Body of pancreas (tissue), 4 donors: ENCODE measurements around the gene ASRGL1. TPM values are rescaled to one million over a fixed set of nuclear protein-coding genes. Genes with fewer than 3 reads are reported as not detected.
A peak's percentile ranks its signal among the peaks of the same experiment; 100 is the strongest.
"Not testable (repeated sequence)": the region's sequence is repeated elsewhere in the genome, so short reads cannot be mapped to it uniquely, and the experiment has no call there.

Source experiments
- ATAC-seq: fragments of 150-250 bp; one replicate; pipeline ENCODE4 v1.9.1; 2016
- DNase-seq, 4 donors: peaks; one replicate each; pipeline ENCODE4 v3.0.0-alpha.2; 2019
- H3K27ac ChIP-seq, 4 donors: fragments of 200-600 bp; sonication (generic); 1 replicate in 3 of 4; 2 replicates in 1 of 4; pipeline versions ENCODE4 v1.5.1 to v1.6.1; 2016 to 2019; ENCODE audit warnings: mild to moderate bottlenecking in 1 of 4, mixed read lengths in 1 of 4, moderate library complexity in 1 of 4
- H3K27me3 ChIP-seq, 2 donors: fragments of 200-600 bp; sonication (generic); one replicate each; pipeline ENCODE4 v1.6.0; 2016; ENCODE audit warnings: mild to moderate bottlenecking in 1 of 2
- H3K36me3 ChIP-seq, 2 donors: fragments of 200-600 bp; sonication (generic); replicated peaks in 1 of 2; 2 replicates each; pipeline ENCODE4 v1.5.1; 2016; ENCODE audit warnings: low read depth in 2 of 2; ENCODE audit not compliant: insufficient read depth in 1 of 2
- H3K4me1 ChIP-seq: fragments of 200-600 bp; sonication (generic); one replicate; pipeline ENCODE4 v1.6.0; 2016
- H3K4me3 ChIP-seq, 2 donors: fragments of 200-600 bp; sonication (generic); 1 replicate in 1 of 2; 2 replicates in 1 of 2; pipeline ENCODE4 v1.5.1; 2016 to 2019
- H3K9me3 ChIP-seq, 3 donors: fragments of 200-600 bp; sonication (generic); 1 replicate in 2 of 3; 2 replicates in 1 of 3; pipeline ENCODE4 v1.5.1; 2016
- POLR2A ChIP-seq, 3 donors: fragments of 450-650 bp; IDR thresholded peaks; one replicate each; pipeline ENCODE4 v1.6.1; 2016; ENCODE audit warnings: antibody characterized with exemption in 3 of 3, mild to moderate bottlenecking in 2 of 3
- WGBS, 2 donors: methylation state at CpG; one replicate each; pipeline ENCODE4 v1.1.5; 2017; 5-methylcytosine and 5-hydroxymethylcytosine counted together
- intact Hi-C: fragments of 100-400 bp; cut with DNase I; formaldehyde crosslinking; loops from one replicate; pipeline ENCODE4 v1.15.1; 2023
- total RNA-seq, 2 donors: library from RNA; depleted of rRNA; stranded (reverse); fragments of >200 nt; gene quantifications; one replicate each; pipeline ENCODE4 v1.1.0, GENCODE V29; 2016
- TF ChIP-seq, protein P1 (sequence below), 7 experiments: fragments of 450-650 bp in 4 of 7; fragments of 200-600 bp in 3 of 7; sonication (generic) in 3 of 7; IDR thresholded peaks; one replicate each; pipeline ENCODE4 v1.5.1; 2016 to 2019; ENCODE audit warnings: antibody characterized with exemption in 7 of 7

ASRGL1 gene
- total RNA-seq, 2 donors from 2014 or later = 15.3 to 69.5 TPM

GRCh38 chr11:62324731-62325556 is 12.3 kb upstream of the ASRGL1 start:
- Histone ChIP-seq H3K27me3 (no peaks in the 10 kb centered on the region), H3K36me3 (no peaks in the 10 kb centered on the region), H3K27ac (peak overlapping the region in 3 of 4 donors; percentile 52 to 70 (median 65)), H3K9me3 (no peaks in the 10 kb centered on the region), H3K4me3 (no peak overlapping the region), H3K4me1 (no peaks in the 10 kb centered on the region)
- DNase-seq = peak in 3 of 4 donors; percentile 48 to 59 (median 58)
- intact Hi-C loops = no loop called here
- 40 to 42% methylated on average over 10 to 18 of the region's 18 CpGs for WGBS, 2 donors
- ATAC-seq = peak; percentile 50
- no peak for TF ChIP-seq POLR2A (IDR thresholded peaks at IDR 0.05)
- TF ChIP-seq, protein P1, sequence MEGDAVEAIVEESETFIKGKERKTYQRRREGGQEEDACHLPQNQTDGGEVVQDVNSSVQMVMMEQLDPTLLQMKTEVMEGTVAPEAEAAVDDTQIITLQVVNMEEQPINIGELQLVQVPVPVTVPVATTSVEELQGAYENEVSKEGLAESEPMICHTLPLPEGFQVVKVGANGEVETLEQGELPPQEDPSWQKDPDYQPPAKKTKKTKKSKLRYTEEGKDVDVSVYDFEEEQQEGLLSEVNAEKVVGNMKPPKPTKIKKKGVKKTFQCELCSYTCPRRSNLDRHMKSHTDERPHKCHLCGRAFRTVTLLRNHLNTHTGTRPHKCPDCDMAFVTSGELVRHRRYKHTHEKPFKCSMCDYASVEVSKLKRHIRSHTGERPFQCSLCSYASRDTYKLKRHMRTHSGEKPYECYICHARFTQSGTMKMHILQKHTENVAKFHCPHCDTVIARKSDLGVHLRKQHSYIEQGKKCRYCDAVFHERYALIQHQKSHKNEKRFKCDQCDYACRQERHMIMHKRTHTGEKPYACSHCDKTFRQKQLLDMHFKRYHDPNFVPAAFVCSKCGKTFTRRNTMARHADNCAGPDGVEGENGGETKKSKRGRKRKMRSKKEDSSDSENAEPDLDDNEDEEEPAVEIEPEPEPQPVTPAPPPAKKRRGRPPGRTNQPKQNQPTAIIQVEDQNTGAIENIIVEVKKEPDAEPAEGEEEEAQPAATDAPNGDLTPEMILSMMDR (IDR thresholded peaks at IDR 0.05) = peak in 6 of 7 experiments; percentile 19 to 70 (median 58)

GRCh38 chr11:62325781-62326180 is 11.5 kb upstream of the ASRGL1 start:
- peak in 2 of 4 donors; percentile 25 to 27 for DNase-seq
- H3K27ac ChIP-seq = peak overlapping the region; percentile 25 to 70 (median 58)
- ATAC-seq, H3K36me3 ChIP-seq, H3K27me3 ChIP-seq, H3K4me3 ChIP-seq, H3K9me3 ChIP-seq, intact Hi-C loops, H3K4me1 ChIP-seq: not testable (repeated sequence)
- WGBS, 2 donors = 52 to 55% methylated on average over 5 of the region's 5 CpGs

GRCh38 chr11:62326719-62327118 is 10.5 kb upstream of the ASRGL1 start:
- H3K27me3 ChIP-seq, H3K9me3 ChIP-seq, H3K4me3 ChIP-seq, DNase-seq, H3K4me1 ChIP-seq, intact Hi-C loops, ATAC-seq, H3K27ac ChIP-seq, H3K36me3 ChIP-seq: not testable (repeated sequence)
- 28 to 32% methylated on average over 6 of the region's 6 CpGs for WGBS, 2 donors

DNA sequence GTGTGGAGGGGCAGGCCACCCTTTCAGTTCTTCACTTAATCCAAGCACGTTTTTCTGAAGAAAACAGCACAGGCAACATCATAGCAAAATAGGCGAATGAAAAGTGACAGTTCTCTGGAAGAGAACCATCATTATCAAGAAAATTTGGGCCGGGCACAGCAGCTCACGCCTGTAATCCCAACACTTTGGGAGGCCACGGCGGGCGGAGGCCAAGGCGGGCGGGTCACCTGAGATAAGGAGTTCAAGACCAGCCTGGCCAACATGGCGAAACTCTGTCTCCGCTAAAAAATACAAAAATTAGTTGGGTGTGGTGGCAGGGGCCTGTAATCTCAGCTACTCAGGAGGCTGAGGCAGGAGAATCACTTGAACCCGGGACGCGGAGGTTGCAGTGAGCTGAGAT is 9.7 kb upstream of the ASRGL1 start:
- intact Hi-C loops, H3K4me3 ChIP-seq, DNase-seq, H3K9me3 ChIP-seq, H3K27me3 ChIP-seq, ATAC-seq, H3K36me3 ChIP-seq, H3K4me1 ChIP-seq, H3K27ac ChIP-seq: not testable (repeated sequence)
- 90 to 91% methylated on average over 14 of the region's 14 CpGs for WGBS, 2 donors

- ATAC-seq, H3K27ac ChIP-seq, DNase-seq, H3K9me3 ChIP-seq, H3K4me1 ChIP-seq, H3K4me3 ChIP-seq, intact Hi-C loops, H3K27me3 ChIP-seq, H3K36me3 ChIP-seq: not testable (repeated sequence)
- 77 to 85% methylated on average over 3 of the region's 3 CpGs for WGBS, 2 donors
Measured at GRCh38 chr11:62331264-62331663, 6.0 kb upstream of the ASRGL1 start.

GRCh38 chr11:62333768-62334167 is 3.5 kb upstream of the ASRGL1 start:
- H3K36me3 ChIP-seq = no peaks in the 10 kb centered on the region
- no peaks in the 10 kb centered on the region for H3K9me3 ChIP-seq
- 58 to 71% methylated on average over 4 to 5 of the region's 5 CpGs for WGBS, 2 donors
- H3K4me1 ChIP-seq = peaks cover 13% of the 10 kb centered on the region
- TF ChIP-seq POLR2A (IDR thresholded peaks at IDR 0.05) = no peak
- TF ChIP-seq, protein P1 (IDR thresholded peaks at IDR 0.05) = no peak
- no peak overlapping the region for H3K27ac ChIP-seq
- ATAC-seq (no peak), DNase-seq (no peak)
- H3K27me3 ChIP-seq = no peaks in the 10 kb centered on the region
- intact Hi-C loops = no loop called here
- no peak overlapping the region for H3K4me3 ChIP-seq

GRCh38 chr11:62336949-62337302 is 322 bp upstream of the ASRGL1 start:
- H3K4me3 ChIP-seq = peak overlapping the region in 1 of 2 donors; percentile 73
- WGBS, 2 donors = 59 to 71% methylated on average over 18 to 19 of the region's 19 CpGs
- DNase-seq, ATAC-seq, H3K36me3 ChIP-seq, H3K9me3 ChIP-seq, intact Hi-C loops, H3K27me3 ChIP-seq: not testable (repeated sequence)
- H3K27ac ChIP-seq = peak overlapping the region; percentile 14 to 69 (median 58)
- H3K4me1 ChIP-seq = peaks cover 25% of the 10 kb centered on the region
